Esophagus squamous epithelium (tissue), 4 donors: ENCODE data around the gene TSPAN11.

Experiments used
- CTCF ChIP-seq, 6 experiments: fragments of 450-650 bp in 4 of 6; fragments of 200-600 bp in 2 of 6; sonication (generic) in 2 of 6; IDR thresholded peaks; one replicate each; pipeline ENCODE4 v1.5.1; 2016 to 2019; ENCODE audit warnings: antibody characterized with exemption in 6 of 6, mild to moderate bottlenecking in 4 of 6, moderate library complexity in 4 of 6
- POLR2A ChIP-seq, 4 donors: fragments of 450-650 bp; IDR thresholded peaks; one replicate each; pipeline ENCODE4 v1.6.1; 2017; ENCODE audit warnings: antibody characterized with exemption in 4 of 4, mild to moderate bottlenecking in 4 of 4, moderate library complexity in 3 of 4

GRCh38 chr12:31011746-31012566 is 85.4 kb downstream of the TSPAN11 start:
- TF ChIP-seq CTCF (IDR thresholded peaks at IDR 0.05) (no peak), POLR2A (IDR thresholded peaks at IDR 0.05) (no peak)
